ENCODE data around the gene HNRNPLL. TPM values are rescaled to one million over a fixed set of nuclear protein-coding genes. Genes with fewer than 3 reads are reported as not detected.

HNRNPLL gene
- total and polyA plus RNA-seq, 2 of the 8 experiments (the other 6 are each of a cell fraction or from before 2014, with no cell fraction given) = 18.6 to 69.3 TPM

DNA sequence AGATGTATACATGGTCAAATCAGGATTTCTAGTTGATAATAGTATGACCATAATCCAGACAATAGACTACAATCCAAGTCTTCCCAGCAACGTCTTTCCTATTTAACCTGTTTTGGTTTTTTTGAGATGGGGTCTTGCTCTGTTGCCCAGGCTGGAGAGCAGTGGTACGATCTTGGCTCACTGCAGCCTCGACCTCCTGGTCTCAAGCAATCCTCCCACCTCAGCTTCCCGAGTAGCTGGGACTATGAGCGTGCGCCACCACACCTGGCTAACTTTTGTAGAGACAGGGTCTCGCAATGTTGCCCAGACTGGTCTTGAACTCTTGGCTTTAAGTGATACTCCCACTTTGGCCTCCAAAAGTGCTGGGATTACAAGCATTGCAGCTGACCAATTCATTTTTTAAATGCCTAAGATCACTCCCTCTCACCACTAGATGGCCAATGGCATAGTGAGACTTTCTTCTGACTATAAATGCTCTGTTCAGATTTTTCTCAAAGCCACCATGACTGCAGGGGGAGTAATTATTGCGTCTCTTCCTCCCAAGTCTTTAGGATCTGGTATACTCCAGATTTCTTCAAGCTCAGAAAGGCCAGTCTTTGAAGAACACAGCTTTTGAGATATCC is 47.6 kb downstream of the HNRNPLL start (continued):
- no peak for TF ChIP-seq POU5F1 (IDR thresholded peaks at IDR 0.05; ENCODE audit: low read depth, low read length)
- TF ChIP-seq MAFK (IDR thresholded peaks at IDR 0.05; ENCODE audit: low read depth, low read length) = no peak

Data from H1 (cell line).